ENCODE data around the gene COX5A.
"Not testable (repeated sequence)": the region's sequence is repeated elsewhere in the genome, so short reads cannot be mapped to it uniquely, and the experiment has no call there.

Gene COX5A

GRCh38 chr15:74901612-74902063, 36.2 kb downstream of the COX5A start:
- DNase-seq (ENCODE audit: low spot score), result peak; percentile 82

DNA sequence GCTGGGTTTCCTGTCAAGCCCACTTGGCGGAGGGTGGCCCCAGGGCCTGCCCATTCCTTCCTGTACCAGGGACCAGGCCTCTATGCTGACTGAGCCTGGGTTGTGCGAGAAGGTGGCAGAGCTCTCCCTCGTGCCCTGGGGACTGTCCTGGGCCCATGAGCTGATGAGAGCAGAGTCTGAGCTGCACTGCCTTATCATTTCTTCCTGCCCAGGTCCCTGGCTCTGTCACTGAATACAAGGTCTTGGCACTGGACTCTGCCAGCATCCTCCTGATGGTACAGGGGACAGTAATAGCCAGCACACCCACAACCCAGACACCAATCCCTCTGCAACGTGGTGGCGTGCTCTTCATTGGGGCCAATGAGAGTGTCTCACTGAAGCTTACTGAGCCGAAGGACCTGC, 40.6 kb downstream of the COX5A start:
- no peak for DNase-seq (ENCODE audit: low spot score)

- DNase-seq (ENCODE audit: low spot score), result no peak
Measured at GRCh38 chr15:74896316-74896715, 41.6 kb downstream of the COX5A start.

DNA sequence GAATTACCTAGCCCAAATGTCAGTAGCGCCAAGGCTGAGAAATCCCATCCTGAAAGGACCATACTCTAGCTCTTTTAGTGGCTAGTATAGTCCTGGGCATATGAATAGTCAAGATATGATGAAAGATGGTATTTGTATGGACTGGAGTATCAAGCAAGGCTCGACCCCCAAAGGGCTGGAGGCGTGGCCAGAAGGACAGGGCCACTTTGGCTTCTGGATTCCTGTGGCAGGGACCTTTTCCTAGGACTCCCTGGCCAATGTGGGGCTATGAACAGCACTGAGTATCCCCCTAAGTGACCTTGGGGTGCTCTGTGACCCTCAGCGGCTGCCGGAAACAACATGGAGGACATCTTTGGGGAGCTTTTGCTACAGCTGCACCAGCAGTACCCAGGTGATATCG, 42.0 kb downstream of the COX5A start:
- no peak for DNase-seq (ENCODE audit: low spot score)

DNA sequence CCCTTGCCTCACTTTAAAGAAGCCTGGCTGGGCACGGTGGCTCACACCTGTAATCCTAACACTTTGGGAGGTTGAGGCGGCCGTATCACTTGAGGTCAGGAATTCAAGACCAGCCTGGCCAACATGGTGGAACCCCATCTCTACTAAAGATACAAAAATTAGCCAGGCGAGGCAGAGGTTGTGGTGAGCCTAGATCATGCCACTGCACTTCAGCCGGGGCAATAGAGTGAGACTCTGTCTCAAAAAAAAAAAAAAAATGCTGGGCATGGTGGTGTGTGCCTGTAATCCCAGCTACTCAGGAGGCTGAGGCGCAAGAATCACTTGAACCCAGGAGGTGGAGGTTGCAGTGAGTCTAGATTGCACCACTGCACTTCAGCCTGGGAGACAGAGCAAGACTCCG, 43.5 kb downstream of the COX5A start:
- DNase-seq (ENCODE audit: low spot score), result not testable (repeated sequence)

- DNase-seq (ENCODE audit: low spot score), result no peak
Measured at GRCh38 chr15:74893627-74894026, 44.2 kb downstream of the COX5A start.

GRCh38 chr15:74892931-74893330, 44.9 kb downstream of the COX5A start:
- no peak for DNase-seq (ENCODE audit: low spot score)

DNA sequence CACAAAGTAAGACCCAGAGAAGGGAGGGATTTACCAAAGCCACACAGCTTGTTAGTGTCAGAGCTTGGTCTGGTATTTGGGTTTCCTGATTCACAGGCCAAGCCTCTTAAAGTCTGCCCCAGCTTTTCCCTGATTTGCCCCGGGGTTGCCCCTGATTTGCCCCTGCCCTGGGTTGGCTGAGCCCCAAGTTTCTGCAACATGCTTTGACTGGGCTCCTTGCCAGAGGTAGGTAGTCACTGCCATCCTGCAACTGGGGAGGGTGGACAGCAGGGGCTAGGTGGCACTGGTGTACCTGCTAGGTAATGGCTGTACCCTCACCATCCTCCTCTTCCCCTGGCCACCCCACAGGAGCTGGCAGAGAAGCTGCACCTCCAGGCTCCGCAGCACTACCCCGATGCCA, 45.6 kb downstream of the COX5A start:
- no peak for DNase-seq (ENCODE audit: low spot score)

GRCh38 chr15:74891469-74891868, 46.4 kb downstream of the COX5A start:
- no peak for DNase-seq (ENCODE audit: low spot score)

GRCh38 chr15:74890665-74890960, 47.3 kb downstream of the COX5A start:
- DNase-seq (ENCODE audit: low spot score), result no peak

- peak; percentile 99 for DNase-seq (ENCODE audit: low spot score)
Measured at GRCh38 chr15:74889883-74890664, 47.8 kb downstream of the COX5A start, which contains the start of gene MPI. Gene MPI, plus strand, starts transcription at chr15:74890042. Its CDS starts 32 bp downstream, at chr15:74890074.

DNA sequence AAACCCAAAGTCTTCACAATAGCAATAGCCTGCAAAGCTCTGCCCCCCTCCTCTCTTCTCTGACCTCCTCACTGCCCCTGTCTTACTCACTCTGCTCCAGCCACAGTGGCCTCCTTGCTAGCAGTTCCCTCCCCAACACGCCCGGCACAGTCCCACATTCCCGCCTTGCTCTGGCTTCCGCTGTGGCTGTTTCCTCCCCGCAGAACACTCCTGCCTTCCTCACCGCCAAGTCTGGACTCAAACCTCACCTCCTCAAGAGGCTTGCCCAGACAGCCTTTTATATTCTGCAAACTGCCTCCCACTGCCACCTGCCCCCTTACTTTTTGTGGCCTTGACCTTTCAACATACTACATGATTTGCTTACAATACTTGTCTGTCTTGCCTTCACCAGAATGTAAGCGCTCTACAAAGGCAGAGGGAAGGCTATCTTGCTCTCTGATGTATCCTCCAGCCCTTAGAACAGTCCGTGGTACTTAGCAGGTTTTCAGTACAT, 48.4 kb downstream of the COX5A start:
- peak; percentile 61 for DNase-seq (ENCODE audit: low spot score)

- no peak for DNase-seq (ENCODE audit: low spot score)
Measured at GRCh38 chr15:74888716-74889115, 49.2 kb downstream of the COX5A start.

DNA sequence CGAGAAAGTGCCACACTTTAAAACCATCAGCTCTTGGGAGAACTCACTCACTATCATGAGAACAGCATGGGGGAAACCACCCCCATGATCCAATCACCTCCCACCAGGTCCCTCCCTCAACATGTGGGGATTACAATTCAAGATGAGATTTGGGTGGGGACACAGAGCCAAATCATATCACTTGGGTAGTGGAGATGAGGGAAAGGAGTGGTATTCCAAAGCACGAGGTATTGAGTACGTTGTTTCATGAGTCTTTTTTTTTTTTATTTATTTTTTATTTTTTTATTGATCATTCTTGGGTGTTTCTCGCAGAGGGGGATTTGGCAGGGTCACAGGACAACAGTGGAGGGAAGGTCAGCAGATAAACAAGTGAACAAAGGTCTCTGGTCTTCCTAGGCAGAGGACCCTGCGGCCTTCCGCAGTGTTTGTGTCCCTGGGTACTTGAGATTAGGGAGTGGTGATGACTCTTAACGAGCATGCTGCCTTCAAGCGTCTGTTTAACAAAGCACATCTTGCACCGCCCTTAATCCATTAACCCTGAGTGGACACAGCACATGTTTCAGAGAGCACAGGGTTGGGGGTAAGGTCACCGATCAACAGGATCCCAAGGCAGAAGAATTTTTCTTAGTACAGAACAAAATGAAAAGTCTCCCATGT, 50.2 kb downstream of the COX5A start:
- DNase-seq (ENCODE audit: low spot score), result not testable (repeated sequence)

- DNase-seq (ENCODE audit: low spot score), result no peak
Measured at GRCh38 chr15:74885461-74885860, 52.4 kb downstream of the COX5A start.

DNA sequence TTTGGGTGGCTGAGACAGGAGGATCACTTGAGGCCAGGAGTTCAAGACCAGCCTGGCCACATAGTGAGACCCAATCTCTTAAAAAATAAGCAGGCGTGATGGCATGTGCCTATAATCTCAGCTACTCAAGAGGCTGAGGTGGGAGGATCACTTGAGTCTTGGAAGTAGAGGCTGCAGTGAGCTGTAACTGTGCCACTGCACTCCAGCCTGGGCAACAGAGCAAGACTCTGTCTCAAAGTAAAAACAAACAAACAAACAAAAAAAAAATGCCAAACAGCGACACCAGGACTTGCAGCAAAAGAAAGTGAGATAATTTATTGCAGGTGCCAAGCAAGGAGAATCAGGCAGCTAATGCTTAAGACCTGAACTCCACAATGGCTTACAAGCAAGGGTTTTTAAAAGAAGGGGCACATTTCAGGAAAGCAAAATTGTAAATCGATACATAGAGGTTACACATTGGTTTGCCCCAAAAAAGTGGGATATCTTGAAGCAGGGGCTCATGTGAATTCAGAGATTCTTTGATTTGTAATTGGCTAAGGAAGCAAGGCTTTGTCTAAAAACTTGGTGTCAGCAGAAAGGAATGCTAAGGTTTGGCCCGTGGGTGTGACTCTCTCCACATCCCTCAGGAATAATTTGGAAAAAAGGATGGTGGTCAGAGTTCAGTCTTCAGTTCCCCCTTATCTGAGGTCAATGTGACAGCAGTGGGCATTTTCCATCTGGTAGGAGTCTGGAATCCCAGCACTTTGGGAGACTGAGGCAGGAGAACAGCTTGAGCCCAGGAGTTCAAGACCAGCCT, 53.2 kb downstream of the COX5A start:
- DNase-seq (ENCODE audit: low spot score), result no peak

- DNase-seq (ENCODE audit: low spot score), result no peak
Measured at GRCh38 chr15:74882528-74882927, 55.3 kb downstream of the COX5A start.

DNA sequence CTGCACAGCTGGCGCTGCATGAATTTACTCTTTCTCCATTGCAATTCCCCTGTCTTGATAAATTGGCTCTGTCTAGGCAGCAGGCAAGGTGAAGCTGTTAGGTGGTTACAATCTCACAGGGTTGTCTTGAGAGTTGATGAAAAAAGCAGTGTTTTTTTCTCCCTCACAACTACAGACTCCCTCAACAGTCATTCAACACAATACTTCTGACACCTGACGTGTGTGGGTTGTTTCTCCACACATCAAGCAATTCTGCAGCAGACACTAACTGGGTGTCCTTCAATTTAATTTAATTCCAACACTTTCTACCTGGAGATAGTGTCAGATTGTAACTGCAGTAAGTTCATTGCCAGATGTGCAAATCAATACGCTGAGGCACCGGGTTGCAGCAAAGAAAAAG, 59.6 kb downstream of the COX5A start:
- no peak for DNase-seq (ENCODE audit: low spot score)

DNA sequence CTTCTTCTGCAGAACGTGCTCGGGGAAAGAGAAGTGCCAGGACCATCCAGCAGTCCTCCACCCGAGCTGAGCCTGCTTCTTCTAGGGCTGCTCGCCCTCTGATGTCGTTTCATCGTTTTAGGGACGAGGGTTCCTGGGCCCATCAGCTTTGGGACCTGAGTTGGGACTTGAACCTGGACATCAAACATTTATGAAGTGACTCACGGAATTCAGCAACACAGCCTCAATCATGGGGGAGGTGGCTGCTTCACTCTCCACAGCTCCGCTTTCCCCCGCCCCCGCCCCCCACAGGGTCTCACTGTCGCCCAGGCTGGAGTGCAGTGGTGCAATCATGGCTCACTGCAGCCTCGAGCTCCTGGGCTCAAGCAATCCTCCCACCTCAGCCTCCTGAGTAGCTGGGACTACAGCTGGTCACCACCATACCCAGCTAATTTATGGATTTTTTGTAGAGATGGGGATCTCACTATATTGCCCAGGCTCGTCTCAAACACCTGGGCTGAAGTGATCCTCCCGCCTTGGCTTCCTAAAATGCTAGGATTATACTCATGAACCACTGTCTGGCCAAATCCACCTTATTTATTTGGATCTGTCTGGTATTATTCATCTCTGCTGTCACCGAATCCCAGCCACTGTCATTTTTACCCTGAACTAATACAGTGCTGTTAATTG, 64.0 kb downstream of the COX5A start:
- DNase-seq (ENCODE audit: low spot score), result no peak

DNA sequence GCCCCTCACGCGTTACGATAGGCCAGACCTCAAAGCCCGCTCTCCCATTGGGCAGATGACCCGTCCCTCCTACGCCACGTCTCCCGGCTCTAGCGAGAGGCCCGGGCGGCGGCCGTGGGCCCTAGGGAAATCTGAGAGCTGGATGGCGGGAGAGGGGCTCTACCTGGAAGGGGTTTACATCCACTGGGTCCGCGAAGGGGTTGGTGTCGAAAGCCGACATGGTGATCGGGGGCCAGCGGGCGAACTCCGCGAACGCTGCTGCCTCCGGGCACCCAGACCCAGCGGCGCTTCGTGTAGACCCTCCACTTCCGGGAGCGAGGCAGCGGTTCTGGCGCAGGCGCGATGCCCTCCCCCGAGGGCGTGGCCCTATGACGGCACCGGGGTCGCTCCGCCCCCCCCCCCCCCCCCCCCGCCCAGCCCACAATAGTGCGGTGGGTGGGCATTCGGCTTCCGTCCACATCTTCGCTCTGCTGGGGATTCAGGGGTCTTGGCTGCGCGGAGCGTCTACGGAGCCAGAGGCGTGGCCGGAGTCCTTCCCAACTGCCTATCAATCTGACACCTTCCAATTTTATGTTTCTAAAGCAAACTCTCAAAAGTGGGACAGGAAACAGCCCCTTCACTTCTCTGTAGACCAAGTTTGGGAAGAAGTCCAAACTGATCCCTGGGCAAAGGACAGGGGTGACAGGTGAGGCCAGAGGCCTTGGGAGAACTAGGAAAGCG, 64.7 kb downstream of the COX5A start, which contains the start of gene SCAMP2:
TSS of gene SCAMP2 (minus strand) at position 330 of the 720 bp plus-strand sequence. CDS start at position 220, 110 bp downstream.
- DNase-seq (ENCODE audit: low spot score), result peak; percentile 97

GRCh38 chr15:74872702-74873035, 65.2 kb downstream of the COX5A start:
- DNase-seq (ENCODE audit: low spot score), result no peak
